NCI-H1417 (cell line): ENCODE data around the gene NYNRIN.
"Not testable (repeated sequence)": the region's sequence is repeated elsewhere in the genome, so short reads cannot be mapped to it uniquely, and the experiment has no call there.

Experiments
- DNase-seq, 3 experiments: peaks; one replicate each; lab custom pipeline; 2025; lab: John Stamatoyannopoulos, UW

Gene NYNRIN

GRCh38 chr14:24431569-24432258 lies 32.9 kb downstream of the NYNRIN start:
- DNase-seq, result peak; percentile 83 to 94 (median 93)

GRCh38 chr14:24432259-24433131 lies 33.7 kb downstream of the NYNRIN start:
- DNase-seq, result no peak

GRCh38 chr14:24434036-24434435 lies 35.2 kb downstream of the NYNRIN start:
- no peak for DNase-seq

GRCh38 chr14:24434676-24435075 lies 35.9 kb downstream of the NYNRIN start:
- DNase-seq, result no peak

GRCh38 chr14:24435192-24435810 lies 36.5 kb downstream of the NYNRIN start:
- DNase-seq, result no peak

- DNase-seq, result peak in 1 of 3 experiments; percentile 51
These were observed 37.2 kb downstream of the NYNRIN start for GRCh38 chr14:24435998-24436354.

GRCh38 chr14:24436355-24437019 lies 37.7 kb downstream of the NYNRIN start:
- DNase-seq, result peak; percentile 53 to 84 (median 74)

- DNase-seq, result no peak
These were observed 38.4 kb downstream of the NYNRIN start for GRCh38 chr14:24437020-24437735.

- no peak for DNase-seq
These were observed 38.9 kb downstream of the NYNRIN start for GRCh38 chr14:24437736-24438067.

- DNase-seq, result no peak
These were observed 39.7 kb downstream of the NYNRIN start for GRCh38 chr14:24438223-24439097.

GRCh38 chr14:24439257-24439656 lies 40.5 kb downstream of the NYNRIN start:
- no peak for DNase-seq

GRCh38 chr14:24439830-24440605 lies 41.2 kb downstream of the NYNRIN start:
- no peak for DNase-seq

GRCh38 chr14:24440606-24441399 lies 42.0 kb downstream of the NYNRIN start:
- no peak for DNase-seq

- DNase-seq, result no peak
These were observed 42.7 kb downstream of the NYNRIN start for GRCh38 chr14:24441485-24441884.

- DNase-seq, result peak in 2 of 3 experiments; percentile 77 to 82
These were observed 43.1 kb downstream of the NYNRIN start for GRCh38 chr14:24441904-24442239.

- DNase-seq, result peak; percentile 99 to 100 (median 99)
These were observed 43.6 kb downstream of the NYNRIN start, which contains the start of gene SDR39U1 for GRCh38 chr14:24442240-24443052. SDR39U1 (minus strand) TSS chr14:24442776; CDS start chr14:24442769, 7 bp downstream.

- DNase-seq, result no peak
These were observed 44.4 kb downstream of the NYNRIN start for GRCh38 chr14:24443053-24443665.

- DNase-seq, result not testable (repeated sequence)
These were observed 52.0 kb downstream of the NYNRIN start for GRCh38 chr14:24450828-24451227.
